HG03108 (cell line): Measurements from ENCODE around the gene KLKB1.

Source experiments
- ATAC-seq: cut with Tn5 transposase; IDR thresholded peaks from one replicate; pipeline ENCODE4 v1.9.1; 2021; ENCODE audit warnings: moderate library complexity; ENCODE audit not compliant: unreplicated experiment

The KLKB1 gene

GRCh38 chr4:186304866-186305505 lies 77.7 kb downstream of the KLKB1 start:
- no peak for ATAC-seq

- ATAC-seq = no peak
These were observed 80.2 kb downstream of the KLKB1 start for GRCh38 chr4:186307497-186307896.

- ATAC-seq = no peak
These were observed 80.6 kb downstream of the KLKB1 start for GRCh38 chr4:186307916-186308315.
